ENCODE data around the gene ST6GALNAC3.

GRCh38 chr1:76147917-76148316 lies 73.4 kb downstream of the ST6GALNAC3 start:
- no peak for TF ChIP-seq MAX (IDR thresholded peaks at IDR 0.05)
- TF ChIP-seq CTCF (IDR thresholded peaks at IDR 0.05): no peak
- no peak for TF ChIP-seq KDM1A (IDR thresholded peaks at IDR 0.05; ENCODE audit: low read depth)
- no peak for TF ChIP-seq SMC3 (IDR thresholded peaks at IDR 0.05)
- TF ChIP-seq POLR2A (IDR thresholded peaks at IDR 0.05; ENCODE audit: low read length): no peak
- TF ChIP-seq PBX3 (IDR thresholded peaks at IDR 0.05): no peak
- no peak for TF ChIP-seq REST (IDR thresholded peaks at IDR 0.05)

All from A549 (cell line).